ENCODE measurements around the gene ARHGEF6.

The ARHGEF6 gene

GRCh38 chrX:136765821-136766356 lies 14.8 kb downstream of the ARHGEF6 start:
- Histone ChIP-seq H3K4me3 (ENCODE audit: insufficient read depth, low read length, poor library complexity, severe bottlenecking) (no peak overlapping the region), H4K20me1 (ENCODE audit: low read depth, low read length) (no peaks in the 10 kb centered on the region), H3K27ac (ENCODE audit: low read depth, low read length) (no peak overlapping the region), H3K79me2 (ENCODE audit: insufficient read depth, low read length) (no peaks in the 10 kb centered on the region), H3K9ac (ENCODE audit: low read length) (no peak overlapping the region), H3K36me3 (ENCODE audit: low read length) (no peaks in the 10 kb centered on the region), H3K9me3 (ENCODE audit: insufficient read depth, low read length) (no peaks in the 10 kb centered on the region), H3F3A (ENCODE audit: insufficient read depth) (no peaks in the 10 kb centered on the region), H3K4me2 (ENCODE audit: low read depth, low read length, poor library complexity, severe bottlenecking) (no peak overlapping the region), H3K9me2 (replicated peaks; ENCODE audit: insufficient read depth, low read length) (no peaks in the 10 kb centered on the region), H3K27me3 (ENCODE audit: low read length) (no peaks in the 10 kb centered on the region), H2AFZ (ENCODE audit: low read depth, low read length, severe bottlenecking) (no peak overlapping the region)
- TF ChIP-seq EZH2phosphoT487 (conservative IDR thresholded peaks at IDR 0.05; ENCODE audit: low read length) (no peak), CTCF (IDR thresholded peaks at IDR 0.05; ENCODE audit: insufficient read depth, low read length, poor library complexity, severe bottlenecking) (no peak)

GRCh38 chrX:136764206-136764605 lies 16.5 kb downstream of the ARHGEF6 start:
- no peaks in the 10 kb centered on the region for H4K20me1 ChIP-seq (ENCODE audit: low read depth, low read length)

GRCh38 chrX:136762820-136763452 lies 17.8 kb downstream of the ARHGEF6 start:
- no peaks in the 10 kb centered on the region for H3K36me3 ChIP-seq (ENCODE audit: low read length)
- H3K27me3 ChIP-seq (ENCODE audit: low read length), result no peaks in the 10 kb centered on the region
- H2AFZ ChIP-seq (ENCODE audit: low read depth, low read length, severe bottlenecking), result no peak overlapping the region
- no peak overlapping the region for H3K9ac ChIP-seq (ENCODE audit: low read length)
- H3K9me2 ChIP-seq (replicated peaks; ENCODE audit: insufficient read depth, low read length), result no peaks in the 10 kb centered on the region
- H3K79me2 ChIP-seq (ENCODE audit: insufficient read depth, low read length), result no peaks in the 10 kb centered on the region
- H3F3A ChIP-seq (ENCODE audit: insufficient read depth), result no peaks in the 10 kb centered on the region
- H4K20me1 ChIP-seq (ENCODE audit: low read depth, low read length), result no peaks in the 10 kb centered on the region
- H3K4me3 ChIP-seq (ENCODE audit: insufficient read depth, low read length, poor library complexity, severe bottlenecking), result no peak overlapping the region
- no peak overlapping the region for H3K27ac ChIP-seq (ENCODE audit: low read depth, low read length)
- H3K4me2 ChIP-seq (ENCODE audit: low read depth, low read length, poor library complexity, severe bottlenecking), result no peak overlapping the region
- TF ChIP-seq EZH2phosphoT487 (conservative IDR thresholded peaks at IDR 0.05; ENCODE audit: low read length) (no peak), CTCF (IDR thresholded peaks at IDR 0.05; ENCODE audit: insufficient read depth, low read length, poor library complexity, severe bottlenecking) (no peak)
- H3K9me3 ChIP-seq (ENCODE audit: insufficient read depth, low read length), result no peaks in the 10 kb centered on the region

More at GRCh38 chrX:136764206-136764605, 16.5 kb downstream of the ARHGEF6 start:
- no peak overlapping the region for H3K27ac ChIP-seq (ENCODE audit: low read depth, low read length)
- no peaks in the 10 kb centered on the region for H3K27me3 ChIP-seq (ENCODE audit: low read length)
- H3K9me3 ChIP-seq (ENCODE audit: insufficient read depth, low read length), result no peaks in the 10 kb centered on the region
- H3K79me2 ChIP-seq (ENCODE audit: insufficient read depth, low read length), result no peaks in the 10 kb centered on the region
- no peak overlapping the region for H3K4me2 ChIP-seq (ENCODE audit: low read depth, low read length, poor library complexity, severe bottlenecking)
- no peak overlapping the region for H3K9ac ChIP-seq (ENCODE audit: low read length)
- no peak overlapping the region for H2AFZ ChIP-seq (ENCODE audit: low read depth, low read length, severe bottlenecking)
- H3K4me3 ChIP-seq (ENCODE audit: insufficient read depth, low read length, poor library complexity, severe bottlenecking), result no peak overlapping the region
- H3K9me2 ChIP-seq (replicated peaks; ENCODE audit: insufficient read depth, low read length), result no peaks in the 10 kb centered on the region
- TF ChIP-seq CTCF (IDR thresholded peaks at IDR 0.05; ENCODE audit: insufficient read depth, low read length, poor library complexity, severe bottlenecking) (no peak), EZH2phosphoT487 (conservative IDR thresholded peaks at IDR 0.05; ENCODE audit: low read length) (no peak)
- no peaks in the 10 kb centered on the region for H3F3A ChIP-seq (ENCODE audit: insufficient read depth)
- no peaks in the 10 kb centered on the region for H3K36me3 ChIP-seq (ENCODE audit: low read length)
